Measurements from ENCODE around the gene UGT3A2.

DNA sequence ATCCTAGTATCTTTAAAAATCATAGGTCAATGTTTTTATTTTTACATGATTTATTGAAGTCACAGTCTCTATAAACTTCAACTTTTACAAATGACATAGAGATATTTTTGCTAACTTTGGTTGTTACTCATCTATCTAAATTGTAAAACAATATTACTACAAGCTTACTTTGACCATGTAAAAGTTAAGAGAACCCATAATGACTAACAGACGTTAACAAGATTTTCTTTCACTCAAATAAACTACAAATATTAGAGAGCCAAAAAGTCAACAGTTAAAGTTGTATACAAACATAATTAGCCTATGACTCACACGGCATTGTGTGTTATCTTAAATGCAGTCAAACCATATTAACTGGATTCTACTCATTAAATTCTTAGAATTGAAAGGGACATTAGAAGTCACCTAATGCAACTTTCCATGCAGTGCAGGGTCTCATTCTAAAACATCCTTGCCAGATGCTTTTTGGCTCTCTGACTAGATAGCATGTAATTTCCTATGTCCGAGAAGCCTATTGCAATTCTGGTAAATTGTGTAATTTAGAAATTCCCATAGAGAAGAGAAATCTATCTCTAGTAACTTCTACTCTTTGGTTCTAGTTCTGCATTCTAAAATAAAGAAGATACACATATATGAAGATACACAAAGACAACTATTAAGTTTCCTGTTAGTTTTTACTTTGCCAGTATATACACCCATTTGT, 42.2 kb upstream of the UGT3A2 start:
- TF ChIP-seq, protein P1, sequence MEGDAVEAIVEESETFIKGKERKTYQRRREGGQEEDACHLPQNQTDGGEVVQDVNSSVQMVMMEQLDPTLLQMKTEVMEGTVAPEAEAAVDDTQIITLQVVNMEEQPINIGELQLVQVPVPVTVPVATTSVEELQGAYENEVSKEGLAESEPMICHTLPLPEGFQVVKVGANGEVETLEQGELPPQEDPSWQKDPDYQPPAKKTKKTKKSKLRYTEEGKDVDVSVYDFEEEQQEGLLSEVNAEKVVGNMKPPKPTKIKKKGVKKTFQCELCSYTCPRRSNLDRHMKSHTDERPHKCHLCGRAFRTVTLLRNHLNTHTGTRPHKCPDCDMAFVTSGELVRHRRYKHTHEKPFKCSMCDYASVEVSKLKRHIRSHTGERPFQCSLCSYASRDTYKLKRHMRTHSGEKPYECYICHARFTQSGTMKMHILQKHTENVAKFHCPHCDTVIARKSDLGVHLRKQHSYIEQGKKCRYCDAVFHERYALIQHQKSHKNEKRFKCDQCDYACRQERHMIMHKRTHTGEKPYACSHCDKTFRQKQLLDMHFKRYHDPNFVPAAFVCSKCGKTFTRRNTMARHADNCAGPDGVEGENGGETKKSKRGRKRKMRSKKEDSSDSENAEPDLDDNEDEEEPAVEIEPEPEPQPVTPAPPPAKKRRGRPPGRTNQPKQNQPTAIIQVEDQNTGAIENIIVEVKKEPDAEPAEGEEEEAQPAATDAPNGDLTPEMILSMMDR (IDR thresholded peaks at IDR 0.05): no peak
- TF ChIP-seq USF2 (IDR thresholded peaks at IDR 0.05; ENCODE audit: borderline replicate concordance, low read depth, low read length) (no peak), RCOR1 (IDR thresholded peaks at IDR 0.05; ENCODE audit: low read length) (no peak), ZBTB33 (IDR thresholded peaks at IDR 0.05; ENCODE audit: borderline replicate concordance, low read depth) (no peak), POLR2AphosphoS5 (IDR thresholded peaks at IDR 0.05; ENCODE audit: low read depth, low read length) (no peak), SIN3A (IDR thresholded peaks at IDR 0.05; ENCODE audit: borderline replicate concordance, low read depth, low read length) (no peak), JUND (IDR thresholded peaks at IDR 0.05) (no peak), RAD21 (IDR thresholded peaks at IDR 0.05; ENCODE audit: low read length) (no peak), EP300 (IDR thresholded peaks at IDR 0.05; ENCODE audit: borderline replicate concordance in 1 of 2, low read depth in 1 of 2, low read length in 1 of 2) (no peak), EZH2phosphoT487 (IDR thresholded peaks at IDR 0.05; ENCODE audit: borderline replicate concordance, low read depth) (no peak)
- TF ChIP-seq, protein P2, sequence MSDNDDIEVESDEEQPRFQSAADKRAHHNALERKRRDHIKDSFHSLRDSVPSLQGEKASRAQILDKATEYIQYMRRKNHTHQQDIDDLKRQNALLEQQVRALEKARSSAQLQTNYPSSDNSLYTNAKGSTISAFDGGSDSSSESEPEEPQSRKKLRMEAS (IDR thresholded peaks at IDR 0.05; ENCODE audit: low read depth): no peak
